Liver (tissue), 3 donors: ENCODE results near the gene IRAK1.

Source experiments
- CTCF ChIP-seq: fragments of 150-350 bp; IDR thresholded peaks from 2 replicates; pipeline ENCODE4 v1.5.1; 2017; ENCODE audit warnings: improper control_type of control experiment, low read depth, low read length; ENCODE audit not compliant: missing input control
- EGR1 ChIP-seq, 2 donors: IDR thresholded peaks; 2 replicates each; pipeline ENCODE4 v1.6.1; 2016 to 2018; ENCODE audit warnings: antibody characterized with exemption in 2 of 2, low read depth in 2 of 2
- RAD21 ChIP-seq, 2 donors: IDR thresholded peaks; 2 replicates each; pipeline ENCODE4 v1.6.1; 2016; ENCODE audit warnings: antibody characterized with exemption in 2 of 2, mild to moderate bottlenecking in 2 of 2
- TAF1 ChIP-seq: conservative IDR thresholded peaks from 2 replicates; pipeline ENCODE4 v1.6.1; 2016; ENCODE audit warnings: antibody characterized with exemption, mild to moderate bottlenecking
- YY1 ChIP-seq: IDR thresholded peaks from 2 replicates; pipeline ENCODE4 v1.6.1; 2016; ENCODE audit warnings: antibody characterized with exemption, mild to moderate bottlenecking
- donor health status: healthy.
- donor health status: healthy.

DNA sequence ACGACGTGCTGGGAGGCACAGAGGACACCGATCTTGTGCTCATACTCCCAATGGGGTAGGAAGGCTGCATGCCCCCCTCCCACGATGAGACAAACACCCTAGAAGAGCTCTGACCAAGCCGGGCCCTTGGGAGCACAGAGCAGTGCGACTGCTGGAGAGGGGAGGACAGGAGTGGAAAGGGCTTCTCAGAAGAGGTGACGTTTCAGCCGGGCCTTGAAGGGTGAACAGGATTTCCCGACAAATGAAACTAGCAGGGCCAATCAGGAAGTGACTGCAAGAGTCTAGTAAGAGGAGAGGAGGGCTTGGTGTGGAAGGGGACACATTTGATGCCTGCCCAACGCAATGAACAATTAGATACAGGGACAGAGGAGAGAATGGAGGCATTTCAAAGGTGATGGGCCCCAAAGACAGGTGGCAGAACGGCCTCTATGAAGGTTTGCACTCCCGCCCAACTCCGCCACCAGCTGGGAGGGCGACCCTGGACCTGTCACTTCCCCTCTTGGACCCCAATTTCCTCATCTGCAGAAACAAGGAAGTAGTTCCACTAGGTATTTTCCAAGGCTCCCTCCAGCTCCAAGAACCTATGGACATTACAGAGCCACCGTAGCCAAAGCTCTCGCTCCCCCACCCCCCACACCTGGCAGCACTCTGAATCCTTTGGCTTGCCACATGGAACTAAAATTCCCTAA, 52.0 kb downstream of the IRAK1 start:
- TF ChIP-seq CTCF, result no peak
- no peak for TF ChIP-seq TAF1
- no peak for TF ChIP-seq YY1
- TF ChIP-seq EGR1 (IDR thresholded peaks at IDR 0.05; ENCODE audit: low read depth in 2 of 2), result no peak
- no peak for TF ChIP-seq RAD21 (IDR thresholded peaks at IDR 0.05)
